Sigmoid colon (tissue), 7 donors: ENCODE results near the gene MYPN. TPM values are rescaled to one million over a fixed set of nuclear protein-coding genes. Genes with fewer than 3 reads are reported as not detected.

Experiments
- DNase-seq: peaks from one replicate; pipeline ENCODE4 v3.0.0-alpha.2; 2019
- H3K27ac ChIP-seq, 4 donors: fragments of 200-600 bp; sonication (generic); one replicate each; pipeline ENCODE4 v1.5.1; 2016 to 2019; ENCODE audit warnings: mild to moderate bottlenecking in 1 of 4
- H3K27me3 ChIP-seq, 3 donors: fragments of 200-600 bp; sonication (generic); one replicate each; pipeline ENCODE4 v1.5.1; 2019; ENCODE audit warnings: mild to moderate bottlenecking in 1 of 3
- H3K36me3 ChIP-seq, 4 donors: fragments of 200-600 bp; sonication (generic); one replicate each; pipeline ENCODE4 v1.5.1; 2016 to 2019
- H3K4me1 ChIP-seq, 4 donors: fragments of 200-600 bp; sonication (generic); one replicate each; pipeline ENCODE4 v1.5.1; 2017 to 2019
- H3K4me3 ChIP-seq, 4 donors: fragments of 200-600 bp; sonication (generic); one replicate each; pipeline ENCODE4 v1.5.1; 2017 to 2019; ENCODE audit warnings: mild to moderate bottlenecking in 2 of 4, moderate library complexity in 1 of 4
- H3K9me3 ChIP-seq, 4 donors: fragments of 200-600 bp in 3 of 4; sonication (generic) in 3 of 4; one replicate each; pipeline versions ENCODE4 v1.5.1 to v1.6.1; 2013 to 2019
- CTCF ChIP-seq, 4 experiments: fragments of 450-650 bp in 3 of 4; fragments of 200-600 bp in 1 of 4; IDR thresholded peaks; one replicate each; pipeline ENCODE4 v1.5.1; 2016 to 2019; ENCODE audit warnings: antibody characterized with exemption in 4 of 4, mild to moderate bottlenecking in 3 of 4, moderate library complexity in 2 of 4
- EP300 ChIP-seq, 4 donors: sonication (generic); formaldehyde crosslinking; IDR thresholded peaks; one replicate each; pipeline ENCODE4 v1.6.1; 2017; ENCODE audit warnings: antibody characterized with exemption in 4 of 4
- POLR2A ChIP-seq, 2 donors: fragments of 450-650 bp; IDR thresholded peaks; one replicate each; pipeline ENCODE4 v1.6.1; 2016; ENCODE audit warnings: antibody characterized with exemption in 2 of 2, mild to moderate bottlenecking in 2 of 2, moderate library complexity in 2 of 2
- POLR2AphosphoS5 ChIP-seq, 4 donors: sonication (generic); formaldehyde crosslinking; IDR thresholded peaks; one replicate each; pipeline ENCODE4 v1.6.1; 2017; ENCODE audit warnings: antibody characterized with exemption in 4 of 4
- WGBS, 2 donors: extraction: QIAGEN DNeasy Blood & Tissue Kit; methylation state at CpG; one replicate each; pipeline ENCODE4 v1.1.7; 2013; 5-methylcytosine and 5-hydroxymethylcytosine counted together
- intact Hi-C: fragments of 100-400 bp; cut with DNase I; formaldehyde crosslinking; loops from one replicate; pipeline ENCODE4 v1.15.1; 2023
- polyA plus RNA-seq, 3 donors: library from polyadenylated mRNA; stranded (reverse); fragments of 200-250 nt; gene quantifications; one replicate each; pipeline ENCODE4 v1.2.3, GENCODE V29; 2013
- total RNA-seq, 4 donors: library from RNA; depleted of rRNA; stranded (reverse); fragments of >200 nt; gene quantifications; one replicate each; pipeline ENCODE4 v1.1.0, GENCODE V29; 2016
- donor health status: healthy with polysubstance abuse.
- donor health status: Bipolar disorder and iron deficiency.
- donor health status: healthy.

MYPN gene
- total and polyA plus RNA-seq, 7 donors, result 0.23 to 1.6 (median 0.60) TPM; not detected in 4

- TF ChIP-seq EP300 (IDR thresholded peaks at IDR 0.05) (no peak), POLR2A (IDR thresholded peaks at IDR 0.05) (no peak), POLR2AphosphoS5 (IDR thresholded peaks at IDR 0.05) (no peak), CTCF (IDR thresholded peaks at IDR 0.05) (no peak)
- Histone ChIP-seq H3K9me3 (no peaks in the 10 kb centered on the region), H3K27me3 (no peaks in the 10 kb centered on the region), H3K4me1 (peaks cover 0 to 5% (median 5%) of the 10 kb centered on the region in 4 donors), H3K27ac (no peak overlapping the region), H3K4me3 (no peak overlapping the region), H3K36me3 (no peaks in the 10 kb centered on the region)
- DNase-seq, result no peak
- intact Hi-C loops, result loop anchor here (5.0 kb wide), 1 partner anchor 227 kb away; no protein-coding TSS in a partner anchor
- WGBS, 2 donors, result 75 to 88% methylated on average over 1 of the region's 1 CpG
These were observed 29.9 kb upstream of the MYPN start for GRCh38 chr10:68079434-68079833.

GRCh38 chr10:68080853-68081431 lies 28.3 kb upstream of the MYPN start:
- Histone ChIP-seq H3K9me3 (no peaks in the 10 kb centered on the region), H3K36me3 (no peaks in the 10 kb centered on the region), H3K4me1 (no peaks in the 10 kb centered on the region), H3K27me3 (no peaks in the 10 kb centered on the region), H3K27ac (no peak overlapping the region), H3K4me3 (no peak overlapping the region)
- WGBS, 2 donors, result 79 to 85% methylated on average over 5 of the region's 5 CpGs
- no peak for DNase-seq
- intact Hi-C loops, result loop anchor here (5.0 kb wide), 1 partner anchor 76 kb away; no protein-coding TSS in a partner anchor
- TF ChIP-seq POLR2A (IDR thresholded peaks at IDR 0.05) (no peak), CTCF (IDR thresholded peaks at IDR 0.05) (no peak), POLR2AphosphoS5 (IDR thresholded peaks at IDR 0.05) (no peak), EP300 (IDR thresholded peaks at IDR 0.05) (no peak)

GRCh38 chr10:68081916-68082315 lies 27.4 kb upstream of the MYPN start:
- WGBS, 2 donors, result 74 to 87% methylated on average over 6 of the region's 6 CpGs
- Histone ChIP-seq H3K4me3 (no peak overlapping the region), H3K27me3 (no peaks in the 10 kb centered on the region), H3K4me1 (no peaks in the 10 kb centered on the region), H3K36me3 (no peaks in the 10 kb centered on the region), H3K9me3 (no peaks in the 10 kb centered on the region), H3K27ac (no peak overlapping the region)
- TF ChIP-seq CTCF (IDR thresholded peaks at IDR 0.05) (no peak), POLR2AphosphoS5 (IDR thresholded peaks at IDR 0.05) (no peak), POLR2A (IDR thresholded peaks at IDR 0.05) (no peak), EP300 (IDR thresholded peaks at IDR 0.05) (no peak)
- intact Hi-C loops, result loop anchor here (5.0 kb wide), 1 partner anchor 75 kb away; no protein-coding TSS in a partner anchor
- DNase-seq, result no peak

- Histone ChIP-seq H3K27ac (no peak overlapping the region), H3K4me1 (no peaks in the 10 kb centered on the region), H3K27me3 (no peaks in the 10 kb centered on the region), H3K36me3 (no peaks in the 10 kb centered on the region), H3K4me3 (no peak overlapping the region), H3K9me3 (no peaks in the 10 kb centered on the region)
- DNase-seq, result no peak
- intact Hi-C loops, result loop anchor here (5.0 kb wide), 1 partner anchor 74 kb away; no protein-coding TSS in a partner anchor
- WGBS, 2 donors, result 18 to 62% methylated on average over 1 of the region's 1 CpG
- TF ChIP-seq POLR2A (IDR thresholded peaks at IDR 0.05), result no peak
- TF ChIP-seq EP300 (IDR thresholded peaks at IDR 0.05), result no peak
- TF ChIP-seq POLR2AphosphoS5 (IDR thresholded peaks at IDR 0.05), result no peak
- peak in 2 of 4 experiments; percentile 24 to 25 for TF ChIP-seq CTCF (IDR thresholded peaks at IDR 0.05)
These were observed 26.4 kb upstream of the MYPN start for GRCh38 chr10:68082872-68083271.
